Left ventricle myocardium inferior (tissue), 1 donor: ENCODE measurements around the gene TMEM218. TPM values are rescaled to one million over a fixed set of nuclear protein-coding genes. Genes with fewer than 3 reads are reported as not detected.

Experiments used
- DNase-seq: peaks from one replicate; pipeline ENCODE4 v3.0.0-alpha.2; 2020
- H3K27ac ChIP-seq: fragments of 200-600 bp; replicated peaks from 2 replicates; pipeline ENCODE4 v1.8.0; 2021
- H3K27me3 ChIP-seq: fragments of 200-600 bp; 2 replicates; pipeline ENCODE4 v1.8.0; 2021; ENCODE audit warnings: low read depth
- H3K36me3 ChIP-seq: fragments of 200-600 bp; 2 replicates; pipeline ENCODE4 v1.8.0; 2021
- H3K4me1 ChIP-seq: fragments of 200-600 bp; 2 replicates; pipeline ENCODE4 v1.8.0; 2021
- H3K4me3 ChIP-seq: fragments of 200-600 bp; 2 replicates; pipeline ENCODE4 v1.8.0; 2021; ENCODE audit warnings: mild to moderate bottlenecking, moderate library complexity
- H3K9me3 ChIP-seq: fragments of 200-600 bp; replicated peaks from 2 replicates; pipeline ENCODE4 v1.8.0; 2021
- CTCF ChIP-seq: fragments of 200-600 bp; IDR thresholded peaks from 2 replicates; pipeline ENCODE4 v1.8.0; 2021; ENCODE audit warnings: antibody characterized with exemption, mild to moderate bottlenecking, borderline replicate concordance
- intact Hi-C: fragments of 100-400 bp; cut with micrococcal nuclease; formaldehyde crosslinking; loops from one replicate; pipeline ENCODE4 v1.11.0; 2022
- total RNA-seq: library from RNA; stranded (reverse); fragmentation: NEBNext Ultra II Directional; extraction: Animal tissue kit (Norgen Biotek cat#: 25700); gene quantifications from one replicate; pipeline ENCODE4 v1.2.1, GENCODE V29; 2021
- donor health status: DM: no; HTN: yes; CAD: no; lungs with severe emphysema.

TMEM218 gene
- total RNA-seq, 1 donor from 2014 or later: 6.2 TPM

GRCh38 chr11:125080531-125080911 lies 30.9 kb downstream of the TMEM218 start:
- no peak for TF ChIP-seq CTCF
- peaks cover 57% of the 10 kb centered on the region for H3K27me3 ChIP-seq
- H3K9me3 ChIP-seq: no peaks in the 10 kb centered on the region
- H3K4me1 ChIP-seq: no peaks in the 10 kb centered on the region
- no peak overlapping the region for H3K4me3 ChIP-seq
- no peak overlapping the region for H3K27ac ChIP-seq
- no peaks in the 10 kb centered on the region for H3K36me3 ChIP-seq
- DNase-seq: no peak
- intact Hi-C loops: no loop called here

- H3K4me1 ChIP-seq: no peaks in the 10 kb centered on the region
- intact Hi-C loops: no loop called here
- no peak for TF ChIP-seq CTCF
- H3K36me3 ChIP-seq: no peaks in the 10 kb centered on the region
- peaks cover 58% of the 10 kb centered on the region for H3K27me3 ChIP-seq
- H3K9me3 ChIP-seq: no peaks in the 10 kb centered on the region
- no peak overlapping the region for H3K27ac ChIP-seq
- no peak overlapping the region for H3K4me3 ChIP-seq
- no peak for DNase-seq
Measured at GRCh38 chr11:125079878-125080530, 31.4 kb downstream of the TMEM218 start.

- peaks cover 58% of the 10 kb centered on the region for H3K27me3 ChIP-seq
- no peak for TF ChIP-seq CTCF
- H3K9me3 ChIP-seq: no peaks in the 10 kb centered on the region
- no peaks in the 10 kb centered on the region for H3K36me3 ChIP-seq
- no peak overlapping the region for H3K27ac ChIP-seq
- no peak overlapping the region for H3K4me3 ChIP-seq
- intact Hi-C loops: no loop called here
- no peaks in the 10 kb centered on the region for H3K4me1 ChIP-seq
- DNase-seq: no peak
Measured at GRCh38 chr11:125079151-125079877, 32.1 kb downstream of the TMEM218 start.

GRCh38 chr11:125078516-125079140 lies 32.8 kb downstream of the TMEM218 start:
- H3K4me3 ChIP-seq: no peak overlapping the region
- H3K36me3 ChIP-seq: no peaks in the 10 kb centered on the region
- H3K4me1 ChIP-seq: no peaks in the 10 kb centered on the region
- intact Hi-C loops: no loop called here
- no peaks in the 10 kb centered on the region for H3K9me3 ChIP-seq
- no peak for DNase-seq
- no peak overlapping the region for H3K27ac ChIP-seq
- H3K27me3 ChIP-seq: peaks cover 58% of the 10 kb centered on the region
- no peak for TF ChIP-seq CTCF

- TF ChIP-seq CTCF: no peak
- Histone ChIP-seq H3K9me3 (no peaks in the 10 kb centered on the region), H3K4me3 (no peak overlapping the region), H3K27me3 (peaks cover 59% of the 10 kb centered on the region), H3K4me1 (no peaks in the 10 kb centered on the region), H3K27ac (no peak overlapping the region), H3K36me3 (no peaks in the 10 kb centered on the region)
- no peak for DNase-seq
- intact Hi-C loops: no loop called here
Measured at GRCh38 chr11:125078016-125078415, 33.4 kb downstream of the TMEM218 start.
